HG02885 (cell line): ENCODE measurements around the gene CFAP119.

Experiments used
- ATAC-seq: cut with Tn5 transposase; IDR thresholded peaks from one replicate; pipeline ENCODE4 v1.9.1; 2021; ENCODE audit warnings: mild to moderate bottlenecking; ENCODE audit not compliant: unreplicated experiment, poor library complexity

The CFAP119 gene

GRCh38 chr16:30715750-30716445, 46.0 kb downstream of the CFAP119 start:
- no peak for ATAC-seq

- ATAC-seq, result no peak
Observed at GRCh38 chr16:30711712-30712111, 50.1 kb downstream of the CFAP119 start.

GRCh38 chr16:30710971-30711370, 50.9 kb downstream of the CFAP119 start:
- ATAC-seq, result no peak
